ENCODE data around the gene SCN9A.
"Not testable (repeated sequence)": the region's sequence is repeated elsewhere in the genome, so short reads cannot be mapped to it uniquely, and the experiment has no call there.

Gene SCN9A

DNA sequence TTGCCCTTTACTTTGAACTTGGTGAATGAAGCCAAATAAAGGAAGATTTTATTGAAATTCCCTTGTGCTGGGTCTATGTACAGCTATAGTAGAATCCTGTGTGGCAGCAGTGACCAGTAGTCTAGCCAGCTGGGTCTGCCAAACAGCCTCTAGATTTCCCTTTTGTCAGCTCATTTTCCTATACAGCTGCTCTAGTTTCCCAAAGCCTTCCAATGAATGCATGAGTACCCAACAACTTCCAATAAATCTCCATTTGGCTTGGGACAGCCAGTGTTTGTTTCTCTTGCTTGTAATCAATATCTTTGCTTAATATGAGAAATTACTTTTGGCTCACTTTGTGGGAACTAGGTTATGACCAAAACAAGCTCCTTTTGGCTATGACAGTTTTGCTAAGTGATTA is 43.6 kb downstream of the SCN9A start:
- DNase-seq: no peak

DNA sequence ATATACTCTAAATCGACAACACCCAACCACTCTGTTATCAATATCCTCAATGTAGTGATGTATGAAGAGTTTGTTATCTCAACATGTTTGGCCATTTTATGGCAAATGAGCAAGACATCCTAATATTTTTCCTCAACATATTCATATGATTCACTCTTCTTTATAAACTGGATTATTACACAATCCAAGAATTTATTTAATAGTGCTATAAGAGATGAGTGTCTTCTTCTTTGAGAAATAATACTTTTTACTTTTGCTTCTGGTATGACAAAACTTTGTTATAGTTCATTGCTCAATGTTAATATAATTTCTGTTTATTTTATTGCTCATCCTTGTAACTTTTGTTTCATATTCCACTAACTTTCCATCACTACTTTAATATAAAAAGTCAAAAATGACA is 44.3 kb downstream of the SCN9A start:
- DNase-seq: no peak

DNA sequence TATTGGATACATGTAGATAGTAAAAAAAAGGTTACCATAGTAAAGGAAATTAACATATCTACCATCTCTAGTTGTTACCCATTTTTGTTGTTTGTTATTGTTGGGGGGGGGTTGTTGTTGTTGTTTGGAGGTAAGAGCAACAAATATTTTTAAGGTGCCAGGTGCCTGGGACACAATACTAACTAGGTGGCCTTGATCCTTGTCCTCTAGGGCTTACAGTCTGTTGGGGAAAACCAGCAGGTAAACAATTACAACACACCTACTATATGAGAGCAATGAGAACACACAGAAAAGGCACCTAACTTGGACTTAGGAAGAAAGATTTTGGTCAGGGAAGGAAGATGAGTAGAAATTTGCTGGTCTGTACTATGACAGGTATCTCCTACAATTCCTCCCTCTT is 46.3 kb downstream of the SCN9A start:
- DNase-seq: no peak

DNA sequence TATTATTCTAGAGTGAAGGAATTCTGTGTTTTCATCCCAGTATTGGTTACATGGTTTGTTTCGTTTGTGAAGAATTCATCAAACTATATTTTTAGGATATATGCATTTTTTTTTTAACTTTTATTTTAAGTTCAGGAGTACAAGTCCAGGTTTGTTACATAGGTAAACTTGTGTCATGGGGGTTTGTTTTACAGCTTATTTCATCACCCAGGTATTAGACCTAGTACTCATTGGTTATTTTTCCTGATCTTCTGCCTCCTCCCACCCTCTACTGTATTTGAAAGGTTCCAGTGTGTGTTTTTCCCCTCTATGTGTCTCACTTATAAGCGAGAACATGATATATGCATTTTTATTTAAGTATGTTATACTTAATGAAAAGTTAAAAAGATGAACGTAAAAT is 47.6 kb downstream of the SCN9A start:
- DNase-seq: no peak

DNA sequence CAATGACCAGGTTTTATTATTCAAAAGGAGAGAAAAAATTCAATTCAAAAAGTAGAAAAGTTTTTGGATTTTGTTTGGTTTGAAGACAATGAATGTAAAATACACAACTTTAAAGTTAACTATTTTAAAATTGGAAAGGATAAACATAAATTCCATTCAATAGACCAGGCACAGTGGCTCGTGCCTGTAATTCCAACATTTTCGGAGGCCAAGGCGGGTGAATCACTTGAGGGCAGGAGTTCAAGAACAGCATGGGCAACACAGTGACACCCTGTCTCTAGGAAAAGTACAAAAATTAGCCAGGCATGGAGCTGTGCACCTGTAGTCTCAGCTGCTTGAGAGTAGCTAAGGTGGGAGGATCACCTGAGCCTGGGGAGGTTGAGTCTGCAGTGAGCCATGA is 54.7 kb downstream of the SCN9A start:
- no peak for DNase-seq

DNA sequence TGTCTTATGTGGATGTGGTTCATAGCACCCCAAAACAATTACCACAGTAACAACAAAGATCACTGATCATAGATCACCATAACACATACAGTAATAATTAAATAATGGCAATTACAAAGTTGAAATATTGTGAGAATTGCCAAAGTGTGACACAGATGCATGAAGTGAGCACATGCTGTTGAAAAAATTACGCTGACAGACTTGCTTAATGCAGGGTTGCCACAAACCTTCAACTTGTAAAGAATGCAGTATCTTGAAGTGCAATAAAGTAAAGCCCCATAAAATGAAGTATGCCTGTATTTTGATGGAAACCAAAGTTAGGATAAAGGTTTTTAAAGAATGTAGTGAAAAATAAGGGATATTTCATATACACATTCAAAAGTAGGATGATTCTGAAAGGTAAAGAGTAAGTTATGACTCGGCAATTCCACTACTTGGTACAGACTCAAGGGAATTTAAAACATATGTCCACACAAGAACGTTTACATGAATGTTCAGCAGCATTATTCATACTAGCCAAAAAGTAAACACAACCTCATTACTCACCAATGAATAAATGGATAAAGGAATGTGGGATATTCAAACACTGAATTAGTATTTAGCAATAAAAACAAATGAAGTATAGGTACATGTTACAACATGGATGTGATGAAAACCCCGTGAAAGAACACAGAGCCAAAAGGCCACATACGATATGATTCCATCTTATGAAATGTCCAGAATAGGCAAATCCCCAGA is 61.6 kb downstream of the SCN9A start:
- DNase-seq: no peak

DNA sequence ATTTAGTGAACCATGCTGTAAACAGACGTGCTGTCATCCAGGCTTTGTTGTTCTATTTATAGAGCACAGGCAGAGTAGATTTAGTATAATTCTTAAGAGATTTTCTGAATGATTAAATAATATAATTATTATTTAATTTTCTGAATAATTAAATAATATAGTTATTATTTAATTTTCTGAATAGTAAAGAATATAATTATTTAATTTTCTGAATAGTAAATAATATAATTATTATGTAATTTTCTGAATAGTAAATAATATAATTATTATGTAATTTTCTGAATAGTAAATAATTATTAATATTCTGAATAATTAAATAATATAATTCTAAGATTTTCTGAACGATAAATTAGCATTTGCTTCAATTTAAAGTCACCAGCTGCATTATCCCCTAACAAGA is 62.9 kb downstream of the SCN9A start:
- DNase-seq: not testable (repeated sequence)

DNA sequence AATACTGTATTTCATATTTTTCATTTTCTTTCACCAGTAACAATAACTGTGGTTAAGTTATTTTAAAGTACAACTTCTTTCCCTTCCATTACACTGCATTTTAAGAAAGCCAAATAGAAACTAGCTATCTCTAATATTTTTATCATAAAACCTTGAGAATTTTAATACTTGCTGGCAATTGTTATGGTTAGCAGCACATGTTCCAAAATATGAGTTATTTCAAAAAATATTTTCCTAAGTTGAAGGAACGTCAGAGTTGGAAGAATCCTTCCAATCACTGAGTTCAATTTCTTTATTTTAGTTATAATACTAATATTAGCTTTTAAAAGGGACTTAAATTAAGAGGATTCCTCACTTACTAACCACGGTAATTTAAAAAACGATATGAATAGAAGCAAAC is 68.4 kb downstream of the SCN9A start:
- no peak for DNase-seq

DNA sequence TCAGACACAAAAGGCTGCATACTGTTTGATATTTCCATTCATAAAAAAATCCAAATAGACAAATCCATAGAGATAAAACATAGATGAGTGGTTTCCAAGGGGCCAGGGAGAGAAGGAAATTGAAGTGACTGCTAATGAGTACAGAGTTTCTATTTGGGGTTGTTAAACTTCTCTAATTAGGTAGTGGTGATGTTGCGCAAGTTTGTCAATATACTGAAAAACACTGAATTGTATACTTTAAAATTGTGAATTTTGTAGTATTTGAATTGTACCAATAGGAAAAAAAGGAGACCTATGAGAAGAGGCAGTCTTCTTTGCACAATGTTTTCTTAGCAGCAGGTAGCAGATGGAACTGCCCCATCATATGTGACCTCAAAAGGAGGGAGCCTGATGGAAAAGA is 71.1 kb downstream of the SCN9A start:
- no peak for DNase-seq

DNA sequence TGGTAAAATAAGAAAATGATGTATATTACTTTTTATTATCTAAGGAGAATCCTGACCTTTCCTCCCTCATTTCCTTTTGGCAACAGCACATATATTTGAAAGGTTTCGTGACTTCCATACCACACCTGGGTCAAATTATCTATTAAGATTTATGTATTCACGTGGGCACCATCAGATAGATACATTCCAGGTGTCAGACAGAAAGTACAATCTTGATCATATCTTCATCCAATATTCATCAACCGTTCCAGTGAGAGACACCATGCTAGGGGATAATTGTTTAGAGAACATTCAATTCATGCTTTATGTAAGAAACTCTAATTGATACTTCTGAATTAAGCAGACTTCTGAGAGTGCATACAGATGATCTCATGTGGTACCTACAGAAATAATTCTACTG is 73.7 kb downstream of the SCN9A start:
- no peak for DNase-seq

DNA sequence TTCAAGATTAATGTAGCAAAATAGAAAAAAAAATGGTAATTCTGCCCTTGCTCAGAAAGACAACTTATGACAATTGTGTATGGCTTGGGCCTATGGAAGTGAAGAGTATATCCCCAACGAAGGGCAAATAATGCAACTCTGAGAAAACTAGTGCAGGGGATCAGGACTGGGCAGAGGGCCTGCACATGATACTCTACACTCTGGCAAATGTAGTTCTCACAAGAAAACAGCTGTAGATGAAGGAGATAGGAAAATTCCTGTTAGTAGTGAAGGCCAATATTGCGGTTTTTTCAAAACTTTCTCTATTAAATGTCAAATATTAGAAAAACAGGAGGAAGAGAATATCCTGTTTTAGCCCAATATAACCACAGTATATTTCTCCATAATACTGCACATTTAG is 77.8 kb downstream of the SCN9A start:
- no peak for DNase-seq

DNA sequence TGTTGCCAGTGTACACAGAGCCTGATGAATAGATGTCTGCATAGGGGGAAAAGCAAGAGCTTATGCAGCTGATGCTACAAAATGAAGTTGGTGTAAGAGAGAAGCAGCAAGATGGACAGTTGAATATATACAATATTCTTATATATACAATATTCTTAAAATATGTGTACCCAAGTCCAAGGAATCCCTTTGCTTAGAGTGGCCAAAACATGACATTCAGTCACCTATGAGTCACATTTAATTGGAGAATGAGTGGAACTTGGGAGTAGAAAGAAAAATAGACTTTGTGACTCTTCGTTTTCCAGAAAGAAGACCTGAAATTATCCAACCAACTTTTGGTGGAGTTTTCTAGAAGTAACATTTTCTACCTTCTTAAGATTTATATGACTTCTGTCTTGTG is 81.8 kb downstream of the SCN9A start:
- no peak for DNase-seq

DNA sequence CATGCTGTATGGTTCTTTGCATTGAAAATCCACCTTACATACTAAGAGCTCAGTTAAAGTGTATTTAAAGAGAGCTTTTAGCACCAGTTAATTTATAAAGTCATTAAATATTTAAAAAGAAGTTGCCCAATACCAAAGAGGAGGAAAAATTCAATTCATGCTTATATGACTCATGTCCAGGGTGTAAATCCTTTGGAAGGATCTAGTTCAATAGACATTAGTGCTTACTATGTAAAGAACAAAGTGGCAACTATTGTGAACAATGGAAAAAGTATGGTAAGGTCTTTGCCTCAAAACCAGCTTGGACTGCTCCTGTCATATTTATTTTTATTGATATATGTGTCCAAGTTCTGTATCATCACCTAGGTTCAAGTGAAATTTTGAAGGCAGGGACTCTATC is 90.5 kb downstream of the SCN9A start:
- no peak for DNase-seq

DNA sequence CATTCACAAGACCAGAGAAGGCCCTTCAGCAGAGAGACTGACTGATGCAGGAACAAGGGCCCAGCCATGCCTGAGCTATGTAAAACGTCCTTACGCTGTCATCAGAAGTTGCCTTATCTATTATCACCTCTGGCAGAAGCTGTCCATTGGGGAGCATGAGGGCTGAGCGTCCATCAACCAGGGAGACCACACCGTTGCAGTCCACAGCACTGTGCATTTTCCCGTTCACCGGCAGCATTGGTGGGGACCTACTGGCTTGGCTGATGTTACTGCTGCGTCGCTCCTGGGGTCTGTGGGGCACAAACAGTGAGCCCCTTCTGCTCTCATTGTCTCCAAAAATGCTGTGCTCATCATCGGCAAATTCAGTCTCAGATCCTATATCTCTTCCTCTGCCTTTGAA is 91.4 kb downstream of the SCN9A start:
- no peak for DNase-seq

DNA sequence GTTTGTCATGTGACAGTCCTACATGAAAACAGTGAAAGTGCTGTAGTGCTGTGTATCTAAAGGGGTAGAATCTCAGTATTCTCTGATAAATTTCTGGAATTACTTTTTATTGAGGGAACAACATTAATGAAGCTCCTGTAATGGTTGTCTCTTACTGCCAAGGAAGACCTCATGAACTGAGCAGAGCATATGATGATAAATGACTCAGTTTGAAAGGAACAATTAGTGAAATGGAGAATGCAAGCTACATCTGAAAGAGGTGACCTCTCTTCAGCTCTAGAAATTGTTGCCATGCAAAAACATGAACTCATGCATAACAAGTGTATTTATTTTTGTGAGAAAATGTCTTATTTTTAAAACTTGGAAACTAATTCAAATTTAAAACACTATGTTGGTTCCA is 93.6 kb downstream of the SCN9A start:
- no peak for DNase-seq

DNA sequence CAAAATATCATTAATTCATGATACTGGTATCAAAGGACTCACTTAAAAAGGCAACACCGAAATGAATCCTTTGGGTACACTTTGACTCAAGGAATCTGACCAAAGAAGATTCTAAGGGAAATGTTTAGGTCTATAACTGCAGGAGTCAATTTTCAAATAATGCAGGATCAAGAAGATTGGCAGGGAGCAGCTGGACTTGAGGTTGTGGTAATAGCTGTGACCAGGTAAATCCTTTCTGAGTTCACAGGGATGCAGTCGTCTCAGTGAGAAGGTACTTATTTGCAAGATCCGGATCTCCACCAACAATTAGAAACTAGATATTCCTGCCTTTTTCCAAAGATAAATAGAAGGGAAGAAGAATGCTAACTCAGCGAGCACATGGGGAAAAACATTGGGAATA is 96.9 kb downstream of the SCN9A start:
- DNase-seq: no peak

DNA sequence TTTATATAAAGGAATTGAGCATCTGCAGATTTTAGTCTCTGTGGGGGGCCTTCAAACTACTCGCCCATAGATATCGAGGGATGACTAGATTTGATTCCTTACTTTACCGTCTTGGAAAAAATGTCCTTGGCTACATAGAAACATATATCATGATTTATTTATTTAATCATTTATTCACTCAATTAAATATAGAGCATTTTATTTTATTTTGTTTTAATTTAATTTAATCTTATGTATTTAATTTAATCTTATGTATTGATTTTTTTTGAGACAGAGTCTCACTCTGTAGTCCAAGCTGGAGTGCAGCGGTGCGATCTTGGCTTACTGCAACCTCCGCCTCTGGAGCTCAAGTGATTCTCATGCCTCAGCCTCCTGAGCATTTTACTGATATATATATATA is 105.4 kb downstream of the SCN9A start:
- DNase-seq: no peak

DNA sequence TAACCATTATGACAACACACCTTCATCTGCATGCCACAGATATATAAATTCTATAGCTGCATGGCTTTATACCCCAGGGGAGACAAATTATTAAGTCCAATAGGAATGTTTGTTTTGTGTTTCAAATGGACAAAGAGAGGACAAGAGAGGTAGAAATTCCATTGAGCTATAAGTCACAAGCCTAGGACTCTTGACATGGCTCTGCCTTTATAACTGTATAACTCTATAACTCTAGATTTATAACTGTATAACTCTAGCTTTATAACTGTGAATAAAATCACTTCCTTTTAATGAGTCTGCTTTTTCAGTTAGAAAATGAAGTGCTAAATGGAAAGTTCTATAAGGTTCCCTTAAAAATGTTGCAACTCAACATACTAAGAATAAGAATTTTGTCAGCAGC is 106.4 kb downstream of the SCN9A start:
- no peak for DNase-seq

DNA sequence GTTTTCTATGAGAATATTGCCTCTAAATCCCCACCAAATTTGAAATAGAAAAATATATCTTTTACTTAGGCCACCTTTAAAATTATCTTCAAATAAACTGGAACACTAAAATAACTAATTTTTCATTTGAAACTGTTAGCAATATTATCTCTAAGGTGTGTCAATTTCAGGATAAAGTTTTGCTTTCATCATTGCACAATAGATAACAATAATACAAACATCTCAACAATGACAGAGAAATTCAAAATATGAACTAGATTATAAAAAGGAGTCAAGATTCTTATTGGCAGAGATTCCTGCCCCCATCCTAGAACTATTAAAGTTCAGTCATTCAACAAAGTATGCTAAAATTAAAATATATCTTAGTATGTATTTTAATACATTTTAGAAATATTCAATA is 117.9 kb downstream of the SCN9A start:
- DNase-seq: no peak

DNA sequence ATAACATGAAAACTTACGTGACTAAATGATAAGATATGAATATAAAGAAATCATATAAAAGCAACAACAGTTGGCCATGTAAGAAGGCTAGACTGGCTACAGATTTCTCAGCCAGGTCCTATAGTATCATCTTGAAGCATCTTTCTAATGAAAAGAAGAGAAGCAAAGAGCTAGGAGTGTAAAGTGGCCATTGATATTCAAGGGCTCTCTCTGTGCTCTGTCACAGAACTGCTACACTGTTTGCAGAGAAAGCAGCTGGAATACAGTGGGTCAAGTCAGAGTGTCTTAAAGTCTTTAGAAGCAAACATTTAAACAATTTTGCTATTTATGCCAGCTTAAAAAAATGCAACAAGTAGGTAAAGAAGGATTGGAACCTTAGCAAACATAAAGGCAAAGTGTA is 118.8 kb downstream of the SCN9A start:
- no peak for DNase-seq

DNA sequence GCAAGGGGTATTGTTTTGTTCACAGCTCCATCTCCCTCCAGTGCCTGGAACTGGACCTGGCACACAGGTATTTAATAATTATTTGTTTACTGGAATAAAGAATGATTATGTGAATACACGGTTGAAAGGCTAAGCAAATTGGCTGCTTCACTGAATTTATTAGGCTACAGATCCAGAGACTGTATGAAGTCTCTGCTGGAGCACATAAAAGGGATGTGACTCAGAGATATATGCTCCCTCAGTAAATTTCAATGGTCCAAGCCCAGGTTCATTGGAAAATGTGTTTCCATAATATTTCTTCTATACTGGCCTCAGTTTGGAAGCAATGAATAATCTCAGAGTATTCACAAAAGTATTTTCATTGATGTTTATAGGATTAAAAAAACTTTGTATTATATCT is 126.4 kb downstream of the SCN9A start:
- DNase-seq: no peak

DNA sequence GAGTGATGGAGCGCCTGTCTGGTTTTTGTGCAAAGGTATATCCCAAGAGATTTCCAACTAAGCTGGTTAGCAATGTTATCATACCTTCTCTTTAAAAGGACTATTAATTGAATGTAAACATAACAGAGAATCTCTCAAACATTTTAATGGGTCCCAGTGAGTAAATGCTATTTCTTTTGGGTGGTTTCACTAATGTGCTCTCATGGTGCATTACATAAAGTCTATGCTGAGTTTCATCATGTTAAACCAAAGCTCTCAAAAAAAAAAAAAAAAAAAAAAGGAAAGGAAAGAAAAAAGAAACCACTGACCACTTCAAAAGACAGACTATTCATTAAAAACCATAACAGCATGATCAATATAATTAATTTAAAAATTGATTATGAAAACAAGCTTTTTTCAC is 128.8 kb downstream of the SCN9A start:
- no peak for DNase-seq

DNA sequence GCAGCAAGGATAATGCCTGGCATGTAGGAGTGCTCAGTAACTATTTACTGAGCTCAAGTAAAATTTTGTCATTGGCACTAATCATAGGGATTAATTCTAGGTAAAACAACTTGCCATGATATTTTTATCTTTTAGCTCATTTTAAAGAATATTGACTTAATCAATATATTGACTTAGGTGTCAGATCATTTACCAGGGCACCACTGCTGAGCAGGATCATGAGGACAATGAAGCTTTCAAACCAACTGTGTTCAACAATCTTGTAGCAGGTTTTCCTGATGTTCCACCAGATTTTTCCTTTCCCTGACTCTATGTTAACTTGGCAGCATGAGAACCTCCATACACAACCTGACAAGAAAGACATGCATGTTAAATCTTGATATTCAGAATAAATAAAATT is 133.4 kb downstream of the SCN9A start:
- DNase-seq: no peak

DNA sequence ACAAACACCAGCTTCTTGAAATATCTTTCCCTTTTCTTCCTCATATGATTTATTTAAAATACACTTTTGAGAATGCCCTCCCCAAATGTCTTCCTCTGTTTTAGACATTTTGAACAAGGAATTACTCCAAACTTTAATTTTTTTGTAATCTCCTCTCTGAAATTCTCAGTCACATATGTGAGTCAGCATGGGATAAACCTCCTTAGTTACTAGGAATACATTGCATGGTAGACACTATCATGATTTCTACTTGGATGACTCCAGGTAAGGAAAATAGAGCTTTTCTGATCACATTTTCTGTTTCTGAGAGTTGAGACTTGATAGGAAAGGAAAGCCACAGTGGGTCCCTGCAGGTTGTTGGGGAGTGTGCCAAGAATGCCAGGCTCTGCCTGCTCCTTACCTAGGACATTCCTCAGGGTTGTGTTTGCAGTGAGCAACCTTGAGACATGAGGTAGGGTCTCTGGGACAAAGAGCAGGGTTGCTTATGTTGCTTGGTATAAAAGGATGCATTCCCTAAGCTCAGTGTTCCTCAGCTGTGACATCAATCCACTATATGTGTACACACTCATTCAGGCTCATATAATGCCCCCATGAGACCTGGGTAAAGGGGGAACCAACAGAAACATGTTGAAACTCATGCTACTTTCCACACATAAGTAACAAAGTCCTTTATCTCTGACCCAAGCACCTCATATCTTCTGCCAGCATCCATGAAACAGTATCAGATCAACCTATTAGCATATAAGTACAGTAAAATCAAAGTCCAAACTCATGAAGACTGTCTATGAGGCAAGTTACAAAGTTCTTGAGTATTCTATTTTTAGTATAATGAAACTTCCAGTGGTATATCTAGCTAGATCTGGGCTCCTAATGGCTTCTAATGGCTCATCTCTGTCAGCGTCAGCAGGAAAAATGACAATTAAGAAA is 135.1 kb downstream of the SCN9A start:
- DNase-seq: no peak

DNA sequence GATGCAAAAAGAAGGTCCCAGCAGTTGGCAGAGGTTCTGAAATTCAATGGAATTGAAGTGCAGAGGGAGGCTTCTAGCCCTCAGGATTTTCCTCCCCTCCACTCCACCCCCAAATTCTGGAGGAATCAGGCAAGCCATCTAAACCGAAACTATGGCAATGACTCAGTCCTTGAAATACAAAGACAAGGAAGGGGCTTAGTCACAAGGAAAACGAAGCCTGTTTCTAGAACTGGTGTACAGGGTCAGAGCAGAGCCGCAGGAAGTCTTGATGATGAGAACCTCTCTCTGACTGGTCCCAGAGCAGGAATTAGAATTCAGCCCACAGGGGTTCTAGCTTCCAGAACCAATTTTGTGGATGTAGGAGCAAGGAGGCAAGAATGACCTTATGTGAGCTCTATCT is 136.2 kb downstream of the SCN9A start:
- DNase-seq: no peak
